Activated CD8-positive, alpha-beta memory T cell treated with anti-CD3 and anti-CD28 coated beads for 4 hours (primary cell): Measurements from ENCODE around the gene CHST7.
"Not testable (repeated sequence)": the region's sequence is repeated elsewhere in the genome, so short reads cannot be mapped to it uniquely, and the experiment has no call there.

ENCODE experiments used
- DNase-seq, 2 donors: peaks; one replicate each; pipeline ENCODE4 v3.0.0-alpha.2; 2020; ENCODE audit warnings: low read depth in 2 of 2

CHST7 gene

GRCh38 chrX:46573331-46573891, at the start of gene CHST7:
TSS of gene CHST7 (plus strand) at chrX:46573765. CDS start at chrX:46573932, 167 bp downstream.
- DNase-seq = no peak

- DNase-seq = not testable (repeated sequence)
These were observed 44.9 kb upstream of the CHST7 start for GRCh38 chrX:46528640-46529039.

GRCh38 chrX:46529740-46530403, 43.7 kb upstream of the CHST7 start:
- not testable (repeated sequence) for DNase-seq

GRCh38 chrX:46530404-46530908, 43.1 kb upstream of the CHST7 start:
- not testable (repeated sequence) for DNase-seq

- no peak for DNase-seq
These were observed 42.1 kb upstream of the CHST7 start for GRCh38 chrX:46531442-46531841.

- DNase-seq = no peak
These were observed 30.1 kb upstream of the CHST7 start for GRCh38 chrX:46543441-46543840.

GRCh38 chrX:46544527-46544926, 29.0 kb upstream of the CHST7 start:
- not testable (repeated sequence) for DNase-seq

- peak; percentile 84 to 93 for DNase-seq
These were observed 28.2 kb upstream of the CHST7 start, which contains the start of gene ZNF674 for GRCh38 chrX:46545111-46546005. TSS of gene ZNF674 (minus strand) at chrX:46545421. CDS start at chrX:46542087, 3,334 bp downstream.

GRCh38 chrX:46547857-46548256, 25.7 kb upstream of the CHST7 start:
- DNase-seq = no peak

- DNase-seq = no peak
These were observed 23.7 kb upstream of the CHST7 start for GRCh38 chrX:46549914-46550313.

- no peak for DNase-seq
These were observed 22.0 kb upstream of the CHST7 start for GRCh38 chrX:46551494-46552128.

- DNase-seq = no peak
These were observed 19.6 kb upstream of the CHST7 start for GRCh38 chrX:46553935-46554334.

- DNase-seq = no peak
These were observed 18.6 kb upstream of the CHST7 start for GRCh38 chrX:46554942-46555341.

GRCh38 chrX:46559062-46559461, 14.5 kb upstream of the CHST7 start:
- DNase-seq = no peak

GRCh38 chrX:46561824-46562657, 11.5 kb upstream of the CHST7 start:
- DNase-seq = no peak

- no peak for DNase-seq
These were observed 6.2 kb upstream of the CHST7 start for GRCh38 chrX:46567388-46567787.

- no peak for DNase-seq
These were observed 3.9 kb upstream of the CHST7 start for GRCh38 chrX:46569621-46570020.

- no peak for DNase-seq
These were observed 1.9 kb upstream of the CHST7 start for GRCh38 chrX:46571423-46572339.

- no peak for DNase-seq
These were observed 1.1 kb upstream of the CHST7 start for GRCh38 chrX:46572340-46572936.
